WTC11 (cell line): ENCODE data around the gene RECQL5. TPM values are rescaled to one million over a fixed set of nuclear protein-coding genes. Genes with fewer than 3 reads are reported as not detected.

ENCODE experiments used
- ATAC-seq: fragments of 200-7000 bp; cut with Tn5 transposase; 2 replicates; pipeline ENCODE4 v1.10.0; 2021; ENCODE audit warnings: mild to moderate bottlenecking, moderate library complexity
- CTCF ChIA-PET: fragments of 300-600 bp; sonication (Branson Sonifier 250); formaldehyde crosslinking; loops from one replicate; lab custom pipeline; 2021; ENCODE audit warnings: antibody characterized with exemption; lab: Charles Lee
- POLR2A ChIA-PET: fragments of 350-600 bp; sonication (Branson Sonifier 250); formaldehyde crosslinking; loops from one replicate; lab custom pipeline; 2021; ENCODE audit warnings: antibody characterized with exemption; lab: Charles Lee
- DNase-seq: peaks from one replicate; pipeline ENCODE4 v3.0.0; 2021; ENCODE audit warnings: low spot score
- H3K27ac Mint-ChIP-seq: 2 replicates; pipeline ENCODE4 v1.8.0; 2021; ENCODE audit warnings: mixed read lengths
- H3K27me3 Mint-ChIP-seq: 2 replicates; pipeline ENCODE4 v1.8.0; 2021; ENCODE audit warnings: low read depth, mild to moderate bottlenecking, moderate library complexity, mixed read lengths
- H3K36me3 Mint-ChIP-seq: 2 replicates; pipeline ENCODE4 v1.8.0; 2021; ENCODE audit warnings: mixed read lengths
- H3K4me1 Mint-ChIP-seq: 2 replicates; pipeline ENCODE4 v1.8.0; 2022; ENCODE audit warnings: mixed read lengths
- H3K4me3 Mint-ChIP-seq: 2 replicates; pipeline ENCODE4 v1.8.0; 2021; ENCODE audit warnings: mild to moderate bottlenecking, moderate library complexity, mixed read lengths
- H3K9me3 Mint-ChIP-seq: 2 replicates; pipeline ENCODE4 v1.8.0; 2021; ENCODE audit warnings: mixed read lengths
- ETV6 ChIP-seq: sonication (generic); formaldehyde crosslinking; IDR thresholded peaks from 2 replicates; pipeline ENCODE4 v1.8.1; 2022; ENCODE audit warnings: mild to moderate bottlenecking, missing genetic modification reagents
- FOXP1 ChIP-seq: sonication (generic); formaldehyde crosslinking; IDR thresholded peaks from 2 replicates; pipeline ENCODE4 v1.8.0; 2022; ENCODE audit warnings: missing genetic modification reagents, mild to moderate bottlenecking, moderate library complexity, borderline replicate concordance
- GTF2I ChIP-seq: fragments of 250-450 bp; sonication (Bioruptor Pico); conservative IDR thresholded peaks from 2 replicates; pipeline ENCODE4 v1.4.0; 2021; ENCODE audit warnings: mild to moderate bottlenecking
- JUN ChIP-seq: sonication (generic); formaldehyde crosslinking; IDR thresholded peaks from 2 replicates; pipeline ENCODE4 v1.8.0; 2023; ENCODE audit warnings: mild to moderate bottlenecking, missing genetic modification reagents
- NFATC4 ChIP-seq: fragments of 250-450 bp; sonication (Bioruptor Pico); IDR thresholded peaks from 2 replicates; pipeline ENCODE4 v1.9.0; 2021; ENCODE audit warnings: mild to moderate bottlenecking
- OVOL2 ChIP-seq: fragments of 250-450 bp; sonication (Bioruptor Pico); IDR thresholded peaks from 2 replicates; pipeline ENCODE4 v1.9.0; 2021; ENCODE audit warnings: mild to moderate bottlenecking, borderline replicate concordance
- RELA ChIP-seq: sonication (generic); formaldehyde crosslinking; IDR thresholded peaks from 2 replicates; pipeline ENCODE4 v1.8.1; 2022; ENCODE audit warnings: missing genetic modification reagents, mild to moderate bottlenecking, borderline replicate concordance
- SOX15 ChIP-seq: fragments of 250-450 bp; sonication (Bioruptor Pico); IDR thresholded peaks from 2 replicates; pipeline ENCODE4 v1.9.0; 2021; ENCODE audit warnings: mild to moderate bottlenecking
- TCF7 ChIP-seq: sonication (generic); formaldehyde crosslinking; IDR thresholded peaks from 2 replicates; pipeline ENCODE4 v1.8.0; 2022; ENCODE audit warnings: mild to moderate bottlenecking, low read depth, missing genetic modification reagents, moderate library complexity
- ZNF138 ChIP-seq: sonication (generic); formaldehyde crosslinking; conservative IDR thresholded peaks from 2 replicates; pipeline ENCODE4 v1.8.1; 2022; ENCODE audit warnings: mild to moderate bottlenecking, moderate library complexity, missing genetic modification reagents
- ZNF317 ChIP-seq: sonication (generic); formaldehyde crosslinking; IDR thresholded peaks from 2 replicates; pipeline ENCODE4 v1.8.1; 2023; ENCODE audit warnings: low read depth, mild to moderate bottlenecking, moderate library complexity, missing genetic modification reagents, borderline replicate concordance
- total RNA-seq: library from RNA; stranded (reverse); gene quantifications from 3 replicates; pipeline ENCODE4 v1.2.3, GENCODE V29; 2021
- TF ChIP-seq, protein P1 (sequence below): sonication (generic); formaldehyde crosslinking; IDR thresholded peaks from 2 replicates; pipeline ENCODE4 v1.8.0; 2023; ENCODE audit warnings: mild to moderate bottlenecking, missing genetic modification reagents
- TF ChIP-seq, protein P2 (sequence below): fragments of 250-450 bp; sonication (Bioruptor Pico); IDR thresholded peaks from 2 replicates; pipeline ENCODE4 v1.9.0; 2021; ENCODE audit warnings: mild to moderate bottlenecking
- TF ChIP-seq, protein P3 (sequence below): sonication (generic); formaldehyde crosslinking; IDR thresholded peaks from 2 replicates; pipeline ENCODE4 v1.8.0; 2022; ENCODE audit warnings: mild to moderate bottlenecking, missing genetic modification reagents
- TF ChIP-seq, protein P4 (sequence below): sonication (generic); formaldehyde crosslinking; IDR thresholded peaks from 2 replicates; pipeline ENCODE4 v1.8.1; 2023; ENCODE audit warnings: mild to moderate bottlenecking, missing genetic modification reagents
- TF ChIP-seq, protein P5 (sequence below): sonication (generic); formaldehyde crosslinking; conservative IDR thresholded peaks from 2 replicates; pipeline ENCODE4 v1.8.1; 2023; ENCODE audit warnings: mild to moderate bottlenecking, low read depth, missing genetic modification reagents, moderate library complexity
- TF ChIP-seq, protein P6 (sequence below): sonication (generic); formaldehyde crosslinking; IDR thresholded peaks from 2 replicates; pipeline ENCODE4 v1.8.1; 2023; ENCODE audit warnings: mild to moderate bottlenecking, moderate library complexity, missing genetic modification reagents
- TF ChIP-seq, protein P7 (sequence below): sonication (generic); formaldehyde crosslinking; IDR thresholded peaks from 2 replicates; pipeline ENCODE4 v1.8.1; 2022; ENCODE audit warnings: mild to moderate bottlenecking, moderate library complexity, missing genetic modification reagents
- TF ChIP-seq, protein P8 (sequence below): sonication (generic); formaldehyde crosslinking; IDR thresholded peaks from 2 replicates; pipeline ENCODE4 v1.8.0; 2022; ENCODE audit warnings: missing genetic modification reagents

RECQL5 gene
- total RNA-seq, 1 experiment from 2014 or later = 51.0 TPM

DNA sequence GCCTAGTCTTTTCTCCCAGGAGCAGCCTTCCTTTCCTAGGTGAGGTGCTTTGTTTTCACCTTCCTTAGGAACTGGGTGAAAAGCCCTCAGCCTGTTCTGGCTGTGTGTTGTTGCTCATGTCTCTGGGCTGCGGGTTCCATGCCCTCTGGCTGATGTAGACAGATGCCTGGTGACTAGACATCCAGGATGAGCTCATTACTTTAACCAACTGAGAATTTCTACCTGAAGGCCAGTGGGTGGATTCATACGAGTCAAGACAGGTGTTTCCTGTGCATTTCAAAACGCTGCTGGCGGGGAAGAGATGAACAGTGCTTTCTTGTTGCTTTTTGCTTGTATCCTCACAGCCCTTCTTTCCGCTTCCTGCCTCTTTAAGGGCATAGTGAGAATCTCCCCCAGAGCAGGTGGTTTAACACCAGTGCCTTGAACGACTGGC, 22.5 kb upstream of the RECQL5 start:
- TF ChIP-seq, protein P1, sequence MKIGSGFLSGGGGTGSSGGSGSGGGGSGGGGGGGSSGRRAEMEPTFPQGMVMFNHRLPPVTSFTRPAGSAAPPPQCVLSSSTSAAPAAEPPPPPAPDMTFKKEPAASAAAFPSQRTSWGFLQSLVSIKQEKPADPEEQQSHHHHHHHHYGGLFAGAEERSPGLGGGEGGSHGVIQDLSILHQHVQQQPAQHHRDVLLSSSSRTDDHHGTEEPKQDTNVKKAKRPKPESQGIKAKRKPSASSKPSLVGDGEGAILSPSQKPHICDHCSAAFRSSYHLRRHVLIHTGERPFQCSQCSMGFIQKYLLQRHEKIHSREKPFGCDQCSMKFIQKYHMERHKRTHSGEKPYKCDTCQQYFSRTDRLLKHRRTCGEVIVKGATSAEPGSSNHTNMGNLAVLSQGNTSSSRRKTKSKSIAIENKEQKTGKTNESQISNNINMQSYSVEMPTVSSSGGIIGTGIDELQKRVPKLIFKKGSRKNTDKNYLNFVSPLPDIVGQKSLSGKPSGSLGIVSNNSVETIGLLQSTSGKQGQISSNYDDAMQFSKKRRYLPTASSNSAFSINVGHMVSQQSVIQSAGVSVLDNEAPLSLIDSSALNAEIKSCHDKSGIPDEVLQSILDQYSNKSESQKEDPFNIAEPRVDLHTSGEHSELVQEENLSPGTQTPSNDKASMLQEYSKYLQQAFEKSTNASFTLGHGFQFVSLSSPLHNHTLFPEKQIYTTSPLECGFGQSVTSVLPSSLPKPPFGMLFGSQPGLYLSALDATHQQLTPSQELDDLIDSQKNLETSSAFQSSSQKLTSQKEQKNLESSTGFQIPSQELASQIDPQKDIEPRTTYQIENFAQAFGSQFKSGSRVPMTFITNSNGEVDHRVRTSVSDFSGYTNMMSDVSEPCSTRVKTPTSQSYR (CRISPR knock-in tag) = no peak
- TF ChIP-seq GTF2I (CRISPR knock-in tag) = no peak
- TF ChIP-seq, protein P2, sequence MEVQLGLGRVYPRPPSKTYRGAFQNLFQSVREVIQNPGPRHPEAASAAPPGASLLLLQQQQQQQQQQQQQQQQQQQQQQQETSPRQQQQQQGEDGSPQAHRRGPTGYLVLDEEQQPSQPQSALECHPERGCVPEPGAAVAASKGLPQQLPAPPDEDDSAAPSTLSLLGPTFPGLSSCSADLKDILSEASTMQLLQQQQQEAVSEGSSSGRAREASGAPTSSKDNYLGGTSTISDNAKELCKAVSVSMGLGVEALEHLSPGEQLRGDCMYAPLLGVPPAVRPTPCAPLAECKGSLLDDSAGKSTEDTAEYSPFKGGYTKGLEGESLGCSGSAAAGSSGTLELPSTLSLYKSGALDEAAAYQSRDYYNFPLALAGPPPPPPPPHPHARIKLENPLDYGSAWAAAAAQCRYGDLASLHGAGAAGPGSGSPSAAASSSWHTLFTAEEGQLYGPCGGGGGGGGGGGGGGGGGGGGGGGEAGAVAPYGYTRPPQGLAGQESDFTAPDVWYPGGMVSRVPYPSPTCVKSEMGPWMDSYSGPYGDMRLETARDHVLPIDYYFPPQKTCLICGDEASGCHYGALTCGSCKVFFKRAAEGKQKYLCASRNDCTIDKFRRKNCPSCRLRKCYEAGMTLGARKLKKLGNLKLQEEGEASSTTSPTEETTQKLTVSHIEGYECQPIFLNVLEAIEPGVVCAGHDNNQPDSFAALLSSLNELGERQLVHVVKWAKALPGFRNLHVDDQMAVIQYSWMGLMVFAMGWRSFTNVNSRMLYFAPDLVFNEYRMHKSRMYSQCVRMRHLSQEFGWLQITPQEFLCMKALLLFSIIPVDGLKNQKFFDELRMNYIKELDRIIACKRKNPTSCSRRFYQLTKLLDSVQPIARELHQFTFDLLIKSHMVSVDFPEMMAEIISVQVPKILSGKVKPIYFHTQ = no peak
- TF ChIP-seq, protein P3, sequence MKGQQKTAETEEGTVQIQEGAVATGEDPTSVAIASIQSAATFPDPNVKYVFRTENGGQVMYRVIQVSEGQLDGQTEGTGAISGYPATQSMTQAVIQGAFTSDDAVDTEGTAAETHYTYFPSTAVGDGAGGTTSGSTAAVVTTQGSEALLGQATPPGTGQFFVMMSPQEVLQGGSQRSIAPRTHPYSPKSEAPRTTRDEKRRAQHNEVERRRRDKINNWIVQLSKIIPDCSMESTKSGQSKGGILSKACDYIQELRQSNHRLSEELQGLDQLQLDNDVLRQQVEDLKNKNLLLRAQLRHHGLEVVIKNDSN = no peak
- TF ChIP-seq SOX15 (CRISPR knock-in tag) = no peak
- no peak for TF ChIP-seq OVOL2
- TF ChIP-seq, protein P4, sequence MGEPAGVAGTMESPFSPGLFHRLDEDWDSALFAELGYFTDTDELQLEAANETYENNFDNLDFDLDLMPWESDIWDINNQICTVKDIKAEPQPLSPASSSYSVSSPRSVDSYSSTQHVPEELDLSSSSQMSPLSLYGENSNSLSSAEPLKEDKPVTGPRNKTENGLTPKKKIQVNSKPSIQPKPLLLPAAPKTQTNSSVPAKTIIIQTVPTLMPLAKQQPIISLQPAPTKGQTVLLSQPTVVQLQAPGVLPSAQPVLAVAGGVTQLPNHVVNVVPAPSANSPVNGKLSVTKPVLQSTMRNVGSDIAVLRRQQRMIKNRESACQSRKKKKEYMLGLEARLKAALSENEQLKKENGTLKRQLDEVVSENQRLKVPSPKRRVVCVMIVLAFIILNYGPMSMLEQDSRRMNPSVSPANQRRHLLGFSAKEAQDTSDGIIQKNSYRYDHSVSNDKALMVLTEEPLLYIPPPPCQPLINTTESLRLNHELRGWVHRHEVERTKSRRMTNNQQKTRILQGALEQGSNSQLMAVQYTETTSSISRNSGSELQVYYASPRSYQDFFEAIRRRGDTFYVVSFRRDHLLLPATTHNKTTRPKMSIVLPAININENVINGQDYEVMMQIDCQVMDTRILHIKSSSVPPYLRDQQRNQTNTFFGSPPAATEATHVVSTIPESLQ (CRISPR knock-in tag) = no peak
- TF ChIP-seq, protein P5, sequence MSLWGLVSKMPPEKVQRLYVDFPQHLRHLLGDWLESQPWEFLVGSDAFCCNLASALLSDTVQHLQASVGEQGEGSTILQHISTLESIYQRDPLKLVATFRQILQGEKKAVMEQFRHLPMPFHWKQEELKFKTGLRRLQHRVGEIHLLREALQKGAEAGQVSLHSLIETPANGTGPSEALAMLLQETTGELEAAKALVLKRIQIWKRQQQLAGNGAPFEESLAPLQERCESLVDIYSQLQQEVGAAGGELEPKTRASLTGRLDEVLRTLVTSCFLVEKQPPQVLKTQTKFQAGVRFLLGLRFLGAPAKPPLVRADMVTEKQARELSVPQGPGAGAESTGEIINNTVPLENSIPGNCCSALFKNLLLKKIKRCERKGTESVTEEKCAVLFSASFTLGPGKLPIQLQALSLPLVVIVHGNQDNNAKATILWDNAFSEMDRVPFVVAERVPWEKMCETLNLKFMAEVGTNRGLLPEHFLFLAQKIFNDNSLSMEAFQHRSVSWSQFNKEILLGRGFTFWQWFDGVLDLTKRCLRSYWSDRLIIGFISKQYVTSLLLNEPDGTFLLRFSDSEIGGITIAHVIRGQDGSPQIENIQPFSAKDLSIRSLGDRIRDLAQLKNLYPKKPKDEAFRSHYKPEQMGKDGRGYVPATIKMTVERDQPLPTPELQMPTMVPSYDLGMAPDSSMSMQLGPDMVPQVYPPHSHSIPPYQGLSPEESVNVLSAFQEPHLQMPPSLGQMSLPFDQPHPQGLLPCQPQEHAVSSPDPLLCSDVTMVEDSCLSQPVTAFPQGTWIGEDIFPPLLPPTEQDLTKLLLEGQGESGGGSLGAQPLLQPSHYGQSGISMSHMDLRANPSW = no peak
- no peak for TF ChIP-seq ZNF138
- TF ChIP-seq, protein P6, sequence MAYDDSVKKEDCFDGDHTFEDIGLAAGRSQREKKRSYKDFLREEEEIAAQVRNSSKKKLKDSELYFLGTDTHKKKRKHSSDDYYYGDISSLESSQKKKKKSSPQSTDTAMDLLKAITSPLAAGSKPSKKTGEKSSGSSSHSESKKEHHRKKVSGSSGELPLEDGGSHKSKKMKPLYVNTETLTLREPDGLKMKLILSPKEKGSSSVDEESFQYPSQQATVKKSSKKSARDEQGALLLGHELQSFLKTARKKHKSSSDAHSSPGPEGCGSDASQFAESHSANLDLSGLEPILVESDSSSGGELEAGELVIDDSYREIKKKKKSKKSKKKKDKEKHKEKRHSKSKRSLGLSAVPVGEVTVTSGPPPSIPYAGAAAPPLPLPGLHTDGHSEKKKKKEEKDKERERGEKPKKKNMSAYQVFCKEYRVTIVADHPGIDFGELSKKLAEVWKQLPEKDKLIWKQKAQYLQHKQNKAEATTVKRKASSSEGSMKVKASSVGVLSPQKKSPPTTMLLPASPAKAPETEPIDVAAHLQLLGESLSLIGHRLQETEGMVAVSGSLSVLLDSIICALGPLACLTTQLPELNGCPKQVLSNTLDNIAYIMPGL (CRISPR knock-in tag) = no peak
- no peak for TF ChIP-seq TCF7 (CRISPR knock-in tag)
- no peak for TF ChIP-seq RELA (CRISPR knock-in tag)
- TF ChIP-seq, protein P7, sequence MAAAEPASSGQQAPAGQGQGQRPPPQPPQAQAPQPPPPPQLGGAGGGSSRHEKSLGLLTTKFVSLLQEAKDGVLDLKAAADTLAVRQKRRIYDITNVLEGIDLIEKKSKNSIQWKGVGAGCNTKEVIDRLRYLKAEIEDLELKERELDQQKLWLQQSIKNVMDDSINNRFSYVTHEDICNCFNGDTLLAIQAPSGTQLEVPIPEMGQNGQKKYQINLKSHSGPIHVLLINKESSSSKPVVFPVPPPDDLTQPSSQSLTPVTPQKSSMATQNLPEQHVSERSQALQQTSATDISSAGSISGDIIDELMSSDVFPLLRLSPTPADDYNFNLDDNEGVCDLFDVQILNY (CRISPR knock-in tag) = no peak
- TF ChIP-seq NFATC4 = no peak
- TF ChIP-seq ZNF317 = no peak
- TF ChIP-seq, protein P8, sequence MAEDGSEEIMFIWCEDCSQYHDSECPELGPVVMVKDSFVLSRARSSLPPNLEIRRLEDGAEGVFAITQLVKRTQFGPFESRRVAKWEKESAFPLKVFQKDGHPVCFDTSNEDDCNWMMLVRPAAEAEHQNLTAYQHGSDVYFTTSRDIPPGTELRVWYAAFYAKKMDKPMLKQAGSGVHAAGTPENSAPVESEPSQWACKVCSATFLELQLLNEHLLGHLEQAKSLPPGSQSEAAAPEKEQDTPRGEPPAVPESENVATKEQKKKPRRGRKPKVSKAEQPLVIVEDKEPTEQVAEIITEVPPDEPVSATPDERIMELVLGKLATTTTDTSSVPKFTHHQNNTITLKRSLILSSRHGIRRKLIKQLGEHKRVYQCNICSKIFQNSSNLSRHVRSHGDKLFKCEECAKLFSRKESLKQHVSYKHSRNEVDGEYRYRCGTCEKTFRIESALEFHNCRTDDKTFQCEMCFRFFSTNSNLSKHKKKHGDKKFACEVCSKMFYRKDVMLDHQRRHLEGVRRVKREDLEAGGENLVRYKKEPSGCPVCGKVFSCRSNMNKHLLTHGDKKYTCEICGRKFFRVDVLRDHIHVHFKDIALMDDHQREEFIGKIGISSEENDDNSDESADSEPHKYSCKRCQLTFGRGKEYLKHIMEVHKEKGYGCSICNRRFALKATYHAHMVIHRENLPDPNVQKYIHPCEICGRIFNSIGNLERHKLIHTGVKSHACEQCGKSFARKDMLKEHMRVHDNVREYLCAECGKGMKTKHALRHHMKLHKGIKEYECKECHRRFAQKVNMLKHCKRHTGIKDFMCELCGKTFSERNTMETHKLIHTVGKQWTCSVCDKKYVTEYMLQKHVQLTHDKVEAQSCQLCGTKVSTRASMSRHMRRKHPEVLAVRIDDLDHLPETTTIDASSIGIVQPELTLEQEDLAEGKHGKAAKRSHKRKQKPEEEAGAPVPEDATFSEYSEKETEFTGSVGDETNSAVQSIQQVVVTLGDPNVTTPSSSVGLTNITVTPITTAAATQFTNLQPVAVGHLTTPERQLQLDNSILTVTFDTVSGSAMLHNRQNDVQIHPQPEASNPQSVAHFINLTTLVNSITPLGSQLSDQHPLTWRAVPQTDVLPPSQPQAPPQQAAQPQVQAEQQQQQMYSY (CRISPR knock-in tag) = no peak
- TF ChIP-seq FOXP1 (CRISPR knock-in tag) = no peak
- TF ChIP-seq JUN (CRISPR knock-in tag) = no peak
- no peak for TF ChIP-seq ETV6 (CRISPR knock-in tag)
- CTCF ChIA-PET = interaction anchor here (3.2 to 5.5 kb wide), 2 partner anchors 58 to 64 kb away, joined by 10 to 25 read pairs; no protein-coding TSS in a partner anchor
- ATAC-seq (no peak), DNase-seq (no peak)
- no peaks in the 10 kb centered on the region; the same call in 1 of the 2 replicates for H3K36me3 Mint-ChIP-seq
- no peaks in the 10 kb centered on the region for H3K27me3 Mint-ChIP-seq
- POLR2A ChIA-PET = no interaction called here
- no peak overlapping the region for H3K27ac Mint-ChIP-seq
- peaks cover 16% of the 10 kb centered on the region for H3K4me1 Mint-ChIP-seq
- no peaks in the 10 kb centered on the region for H3K9me3 Mint-ChIP-seq
- H3K4me3 Mint-ChIP-seq = no peak overlapping the region
